ENCODE measurements around the gene CEP112. TPM values are rescaled to one million over a fixed set of nuclear protein-coding genes. Genes with fewer than 3 reads are reported as not detected.
"Not testable (repeated sequence)": the region's sequence is repeated elsewhere in the genome, so short reads cannot be mapped to it uniquely, and the experiment has no call there.

Gene CEP112
- total RNA-seq, 1 donor from 2014 or later, result 10.8 TPM

DNA sequence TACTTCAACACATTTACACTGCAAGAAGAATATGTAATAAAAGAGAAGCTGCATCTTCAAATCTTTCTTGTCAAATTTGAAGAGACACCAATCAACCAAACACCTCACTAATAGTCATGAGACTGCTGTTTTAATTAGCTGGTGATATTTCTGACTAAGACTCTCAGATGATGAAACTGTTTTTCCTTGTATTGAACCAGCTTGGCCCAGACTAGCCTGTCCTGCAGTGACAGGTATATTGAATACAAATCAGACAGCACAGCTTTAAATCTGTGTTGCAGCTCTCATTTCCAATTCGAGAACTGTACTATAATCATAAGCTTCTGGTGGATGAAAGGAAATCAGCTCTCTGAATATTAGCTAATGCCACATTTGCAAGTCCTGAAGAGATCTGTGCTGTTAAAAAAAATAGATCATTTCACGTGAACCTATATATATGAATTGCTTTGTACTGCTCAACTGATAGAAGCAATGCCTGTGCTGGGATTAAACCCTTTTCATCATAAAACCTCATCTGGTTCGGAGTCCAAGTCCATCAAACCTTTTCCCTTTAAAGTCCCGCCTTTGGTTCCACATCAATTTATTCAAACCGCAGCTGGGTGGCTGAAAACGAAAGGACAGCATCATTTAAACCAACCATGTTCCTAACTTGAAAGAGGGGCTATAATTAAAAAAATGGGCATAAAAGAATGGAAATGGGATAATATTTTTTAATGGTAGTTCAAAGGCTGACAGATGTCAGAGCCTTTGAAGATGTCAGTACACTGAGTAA lies 306.2 kb downstream of the CEP112 start:
- no peak for DNase-seq

- no peak for DNase-seq
These were observed 314.9 kb downstream of the CEP112 start for GRCh38 chr17:65876985-65877384.

- DNase-seq, result no peak
These were observed 323.1 kb downstream of the CEP112 start for GRCh38 chr17:65868881-65869280.

DNA sequence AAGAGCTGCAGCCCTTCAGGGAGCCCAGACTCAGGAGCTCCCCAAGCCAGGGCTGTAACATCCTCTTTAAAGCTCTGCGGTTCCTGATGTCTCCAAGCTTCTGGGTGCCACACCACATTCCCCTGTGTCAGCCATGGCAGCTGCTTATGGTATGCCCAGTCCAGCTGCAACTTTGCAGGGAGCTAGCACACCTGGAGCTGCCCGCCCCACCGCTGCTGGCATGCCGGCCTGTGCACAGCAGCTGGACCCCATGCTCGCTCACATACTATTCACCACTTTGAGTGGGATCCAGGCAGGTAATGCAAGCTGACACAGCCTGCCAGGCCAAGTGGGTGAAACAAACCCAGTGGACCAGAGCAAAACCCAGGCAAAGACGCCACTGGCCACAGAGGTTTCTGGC lies 324.9 kb downstream of the CEP112 start:
- no peak for DNase-seq

DNA sequence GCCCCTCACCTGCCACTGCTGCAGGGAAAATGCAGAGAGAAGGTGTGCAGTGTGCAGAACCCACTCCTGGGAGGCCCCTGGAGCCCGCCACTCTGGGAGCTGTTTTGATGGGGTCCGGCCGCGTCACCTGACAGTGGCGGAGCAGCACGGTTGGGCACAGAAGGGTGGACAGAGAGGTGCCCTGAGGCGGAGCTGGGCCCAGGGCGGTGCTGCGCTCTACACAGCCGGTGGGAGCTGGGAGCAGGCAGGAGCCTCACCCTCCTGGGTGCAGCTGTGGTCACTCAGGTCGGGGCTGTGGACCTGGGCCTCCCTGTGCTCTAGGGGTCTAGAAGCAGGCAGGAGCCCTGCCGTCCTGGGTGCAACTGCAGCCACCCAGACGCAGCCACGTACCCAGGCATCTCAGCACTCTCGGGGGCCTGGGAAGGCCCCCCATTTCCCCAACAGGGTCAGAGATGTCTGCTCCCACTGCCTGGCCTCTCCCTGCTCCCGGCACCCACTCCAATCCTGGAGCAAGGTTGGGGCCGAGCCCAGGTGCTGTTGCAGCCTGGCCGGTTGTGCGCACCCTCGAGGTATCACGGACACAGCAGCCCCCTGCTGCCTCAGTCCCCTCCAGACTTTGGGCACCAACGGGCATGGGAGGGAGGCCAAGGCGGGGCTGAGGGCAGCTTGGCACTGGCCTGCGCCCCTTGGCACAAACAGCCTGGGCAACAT lies 326.1 kb downstream of the CEP112 start:
- DNase-seq, result no peak

GRCh38 chr17:65864394-65864793 lies 327.5 kb downstream of the CEP112 start:
- no peak for DNase-seq

GRCh38 chr17:65857718-65858117 lies 334.2 kb downstream of the CEP112 start:
- DNase-seq, result no peak

DNA sequence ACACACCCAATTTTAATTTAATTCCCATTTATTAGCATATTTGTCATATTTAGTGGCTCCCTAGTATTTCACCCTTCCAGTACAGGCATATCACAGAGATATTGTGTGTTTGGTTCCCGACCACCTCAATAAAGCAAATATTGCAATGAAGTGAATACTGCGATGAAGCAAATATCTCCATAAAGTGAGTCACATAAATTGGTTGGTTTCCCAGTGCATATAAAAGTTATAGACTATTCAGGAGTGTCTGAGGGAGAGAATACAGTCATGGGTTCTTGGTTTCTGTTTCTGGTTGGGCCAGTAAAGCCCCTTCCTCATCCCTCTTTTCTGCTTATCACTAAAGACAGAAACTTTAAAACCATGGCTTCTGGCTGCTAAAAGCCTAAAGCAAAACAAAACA lies 335.1 kb downstream of the CEP112 start:
- no peak for DNase-seq

DNA sequence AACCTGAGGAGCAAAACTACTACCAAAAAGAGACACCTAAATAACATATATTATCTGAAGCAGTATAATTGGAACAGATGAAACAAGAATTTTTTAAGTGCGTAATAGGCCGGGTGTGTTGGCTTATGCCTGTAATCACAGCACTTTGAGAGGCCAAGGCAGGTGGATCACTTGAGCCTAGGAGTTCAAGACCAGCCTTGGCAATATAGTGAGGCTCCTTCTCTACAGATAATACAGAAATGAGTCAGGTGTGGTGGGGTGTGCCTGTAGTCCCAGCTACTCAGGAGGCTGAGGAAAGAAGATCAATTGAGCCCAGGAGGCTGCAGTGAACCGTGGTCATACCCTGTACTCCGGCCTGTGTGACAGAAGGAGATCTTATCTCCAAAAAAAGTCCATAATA lies 336.3 kb downstream of the CEP112 start:
- DNase-seq, result no peak

- DNase-seq, result no peak
These were observed 336.7 kb downstream of the CEP112 start for GRCh38 chr17:65855245-65855644.

DNA sequence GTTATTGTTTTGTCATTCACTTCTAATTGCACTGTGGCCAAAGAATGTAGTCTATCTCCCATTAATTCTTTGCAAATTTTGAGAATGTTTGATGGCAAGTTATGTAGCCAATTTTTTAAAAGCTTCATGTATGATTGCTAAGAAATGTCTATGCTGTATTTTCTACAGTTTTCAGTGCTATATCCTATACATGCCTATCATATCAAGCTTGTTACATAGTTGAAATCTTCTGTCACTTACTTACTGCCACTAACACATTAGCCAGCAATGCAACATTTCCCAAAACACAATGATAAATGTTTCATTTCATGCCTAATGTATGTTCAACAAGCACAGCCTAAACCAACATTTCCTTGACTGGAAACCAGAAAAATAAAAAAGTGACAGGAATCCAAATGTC lies 338.1 kb downstream of the CEP112 start:
- no peak for DNase-seq

DNA sequence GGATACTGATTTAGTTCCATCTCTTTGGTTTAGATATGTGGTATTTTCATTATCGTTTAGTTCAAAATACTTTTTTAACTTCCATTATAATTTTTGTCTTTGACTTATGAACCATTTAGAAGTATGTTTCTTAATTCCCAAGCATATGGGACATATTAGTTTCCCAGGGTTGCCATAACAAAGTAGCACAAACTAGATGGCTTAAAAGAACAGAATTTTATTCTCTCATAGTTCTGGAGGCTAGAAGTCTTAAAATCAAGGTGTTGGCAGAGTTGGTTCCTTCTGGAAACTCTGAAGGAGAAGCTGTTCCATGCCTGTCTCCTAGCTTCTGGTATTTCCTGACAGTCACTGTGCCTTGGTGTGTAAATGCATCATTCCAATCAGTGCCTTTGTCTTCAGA lies 339.0 kb downstream of the CEP112 start:
- DNase-seq, result no peak

- no peak for DNase-seq
These were observed 339.8 kb downstream of the CEP112 start for GRCh38 chr17:65851965-65852736.

- DNase-seq, result no peak
These were observed 341.4 kb downstream of the CEP112 start for GRCh38 chr17:65850486-65850885.

- no peak for DNase-seq
These were observed 343.2 kb downstream of the CEP112 start for GRCh38 chr17:65848751-65849150.

DNA sequence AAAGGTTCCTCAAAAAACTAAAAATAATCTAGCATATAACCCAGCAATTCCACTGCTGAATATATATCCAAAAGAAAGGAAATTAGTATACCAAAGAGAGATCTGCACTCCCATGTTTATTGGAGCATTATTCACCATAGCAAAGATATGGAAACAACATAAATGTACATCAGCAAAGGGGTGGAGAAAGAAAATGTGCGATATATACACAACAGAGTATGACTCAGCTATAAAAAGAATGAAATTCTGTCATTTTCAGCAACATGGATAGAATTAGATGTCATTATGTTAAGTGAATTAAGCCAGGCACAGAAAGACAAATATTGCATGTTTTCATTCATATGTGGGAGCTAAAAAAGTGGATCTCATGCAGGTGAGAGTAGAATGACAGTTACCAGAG lies 350.8 kb downstream of the CEP112 start:
- DNase-seq, result no peak

DNA sequence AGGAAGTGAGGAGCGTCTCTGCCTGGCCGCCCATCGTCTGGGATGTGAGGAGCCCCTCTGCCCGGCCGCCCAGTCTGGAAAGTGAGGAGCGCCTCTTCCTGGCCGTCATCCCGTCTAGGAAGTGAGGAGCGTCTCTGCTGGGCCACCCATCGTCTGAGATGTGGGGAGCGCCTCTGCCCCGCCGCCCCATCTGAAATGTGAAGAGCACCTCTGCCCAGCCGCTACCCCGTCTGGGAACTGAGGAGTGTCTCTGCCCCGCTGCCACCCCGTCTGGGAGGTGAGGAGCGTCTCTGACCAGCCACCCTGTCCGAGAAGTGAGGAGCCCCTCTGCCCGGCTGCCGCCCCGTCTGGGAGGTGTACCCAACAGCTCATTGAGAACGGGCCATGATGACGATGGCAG lies 354.7 kb downstream of the CEP112 start:
- DNase-seq, result not testable (repeated sequence)

DNA sequence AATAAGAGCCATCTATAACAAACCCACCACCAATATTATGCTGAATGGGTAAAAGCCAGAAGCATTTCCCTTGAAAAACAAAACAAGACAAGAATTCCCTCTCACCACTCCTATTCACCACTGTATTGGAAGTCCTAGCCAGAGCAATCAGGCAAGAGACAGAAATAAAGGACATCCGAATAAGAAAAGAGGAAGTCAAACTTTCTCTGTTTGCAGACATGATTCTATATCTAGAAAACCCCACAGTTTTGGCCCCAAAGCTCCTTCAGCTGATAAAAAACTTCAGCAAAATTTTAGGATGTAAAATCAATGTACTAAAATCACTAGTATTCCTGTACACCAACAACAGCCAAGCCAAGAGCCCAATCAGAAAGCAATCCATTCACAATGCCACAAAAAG lies 358.7 kb downstream of the CEP112 start:
- DNase-seq, result no peak

GRCh38 chr17:65830356-65830755 lies 361.6 kb downstream of the CEP112 start:
- DNase-seq, result no peak

- DNase-seq, result not testable (repeated sequence)
These were observed 365.4 kb downstream of the CEP112 start for GRCh38 chr17:65826577-65826976.

DNA sequence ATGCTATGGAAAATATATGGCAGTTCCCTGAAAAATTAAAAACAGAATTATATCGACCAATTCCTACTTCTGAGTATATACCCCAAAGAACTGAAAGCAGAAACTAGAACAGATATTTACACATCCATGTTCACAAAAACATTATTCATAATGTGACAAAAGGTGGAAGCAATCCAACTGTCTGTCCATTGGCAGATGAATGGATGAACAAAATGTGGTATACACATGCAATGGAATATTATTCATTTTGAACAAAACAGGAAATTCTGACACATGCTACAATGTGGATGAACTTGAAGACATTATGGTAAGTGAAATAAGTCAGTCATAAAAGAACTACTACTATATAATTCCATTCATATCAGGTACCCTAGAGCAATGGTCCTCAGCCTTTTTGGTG lies 367.0 kb downstream of the CEP112 start:
- no peak for DNase-seq

GRCh38 chr17:65823713-65824112 lies 368.2 kb downstream of the CEP112 start:
- DNase-seq, result no peak

- no peak for DNase-seq
These were observed 371.1 kb downstream of the CEP112 start for GRCh38 chr17:65820811-65821210.

Measured in occipital lobe (tissue), 2 donors.